ENCODE measurements around the gene CADM2.
"Not testable (repeated sequence)": the region's sequence is repeated elsewhere in the genome, so short reads cannot be mapped to it uniquely, and the experiment has no call there.

Gene CADM2

DNA sequence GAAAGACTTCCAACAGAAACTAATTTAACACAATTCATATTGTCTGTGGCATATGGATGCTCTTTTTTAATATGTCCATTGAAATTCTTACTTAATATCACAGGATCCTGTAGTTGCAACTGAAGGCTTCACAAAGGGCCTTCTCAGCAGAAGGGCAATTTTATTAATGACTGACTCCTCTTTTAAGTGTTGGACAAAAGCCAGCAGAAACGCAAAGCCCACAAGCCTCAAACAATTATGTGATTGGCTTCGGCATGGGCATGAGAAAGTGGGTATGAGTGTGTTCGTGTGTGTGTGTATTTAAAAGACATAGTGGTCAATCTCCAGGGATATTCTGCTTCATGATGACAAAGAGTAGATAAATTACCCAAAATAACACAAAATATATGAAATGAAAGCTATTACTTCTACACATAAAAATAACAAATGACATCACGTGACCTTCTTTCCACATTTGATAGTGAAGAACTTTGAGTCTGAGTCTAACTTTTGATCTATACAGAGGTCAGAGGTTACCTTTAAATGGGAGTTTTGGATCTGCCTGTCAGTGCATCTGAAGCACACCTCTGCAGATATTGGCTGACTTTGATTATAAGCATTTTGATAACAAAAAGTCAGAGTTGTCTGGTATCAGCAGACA lies 496.9 kb downstream of the CADM2 start:
- no peak for DNase-seq (ENCODE audit: low read depth in 1 of 2, low spot score in 1 of 2)

DNA sequence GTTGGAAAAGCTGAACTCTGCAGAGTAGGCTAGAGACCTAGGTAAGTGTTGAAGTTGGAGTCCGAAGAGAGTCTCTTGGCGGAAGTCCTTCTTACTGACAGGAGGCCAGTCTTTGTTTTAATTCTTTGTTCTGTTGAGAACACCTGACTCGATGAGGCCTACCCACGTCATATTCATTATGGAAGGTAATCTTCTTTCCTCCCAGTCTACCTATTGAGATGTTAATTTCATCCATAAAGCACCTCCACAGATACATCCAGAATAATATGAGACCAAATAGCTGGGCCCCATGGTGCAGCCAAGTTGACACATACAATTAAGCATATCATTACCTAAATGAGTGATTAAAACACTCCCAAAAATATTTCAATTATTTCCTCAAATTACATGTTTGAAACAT lies 515.5 kb downstream of the CADM2 start:
- DNase-seq (ENCODE audit: low read depth in 1 of 2, low spot score in 1 of 2), result no peak

DNA sequence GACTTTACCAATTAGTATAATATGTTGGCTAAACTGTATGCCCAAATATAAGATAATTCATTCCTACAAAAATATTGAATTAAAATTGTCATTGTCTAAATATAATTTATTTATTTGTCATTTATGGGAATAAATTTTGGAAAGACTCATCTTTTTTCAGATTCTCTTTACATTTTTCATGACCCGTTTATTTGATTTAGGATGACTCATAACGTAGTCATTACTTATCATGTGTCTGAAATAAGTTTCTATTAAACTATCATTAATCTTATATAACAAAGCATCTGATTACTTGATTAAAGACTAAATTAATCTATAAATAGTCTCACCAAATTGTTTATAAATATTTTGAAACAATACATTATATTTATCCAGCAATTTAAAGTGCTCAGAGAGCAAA lies 516.6 kb downstream of the CADM2 start:
- DNase-seq (ENCODE audit: low read depth in 1 of 2, low spot score in 1 of 2), result no peak

DNA sequence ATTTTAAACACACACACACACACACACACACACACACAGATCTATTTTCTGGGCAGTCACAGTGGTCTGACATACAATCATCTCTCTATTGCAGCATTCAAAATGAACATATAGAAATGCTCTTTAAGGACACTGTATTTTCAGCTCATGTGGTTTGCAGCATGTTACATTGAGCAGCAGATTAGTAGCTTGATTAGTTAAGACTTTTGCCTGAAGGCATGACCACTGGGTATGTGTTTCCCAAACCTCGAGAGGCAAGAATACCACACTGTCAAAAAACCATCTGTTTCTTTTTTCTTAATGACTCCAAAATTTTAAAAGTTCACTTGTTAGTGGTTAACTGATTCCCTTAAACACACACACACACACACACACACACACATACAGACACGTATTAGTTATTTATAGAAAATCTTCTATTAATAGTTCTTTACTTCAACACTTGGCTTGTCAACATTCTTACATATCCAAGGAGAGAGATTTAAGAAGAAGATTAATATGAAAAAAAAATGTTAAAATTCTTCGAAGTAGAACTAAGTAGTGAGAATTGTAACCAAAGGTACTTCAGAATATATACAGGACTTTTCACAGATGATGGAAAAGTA lies 518.2 kb downstream of the CADM2 start:
- no peak for DNase-seq (ENCODE audit: low read depth in 1 of 2, low spot score in 1 of 2)

DNA sequence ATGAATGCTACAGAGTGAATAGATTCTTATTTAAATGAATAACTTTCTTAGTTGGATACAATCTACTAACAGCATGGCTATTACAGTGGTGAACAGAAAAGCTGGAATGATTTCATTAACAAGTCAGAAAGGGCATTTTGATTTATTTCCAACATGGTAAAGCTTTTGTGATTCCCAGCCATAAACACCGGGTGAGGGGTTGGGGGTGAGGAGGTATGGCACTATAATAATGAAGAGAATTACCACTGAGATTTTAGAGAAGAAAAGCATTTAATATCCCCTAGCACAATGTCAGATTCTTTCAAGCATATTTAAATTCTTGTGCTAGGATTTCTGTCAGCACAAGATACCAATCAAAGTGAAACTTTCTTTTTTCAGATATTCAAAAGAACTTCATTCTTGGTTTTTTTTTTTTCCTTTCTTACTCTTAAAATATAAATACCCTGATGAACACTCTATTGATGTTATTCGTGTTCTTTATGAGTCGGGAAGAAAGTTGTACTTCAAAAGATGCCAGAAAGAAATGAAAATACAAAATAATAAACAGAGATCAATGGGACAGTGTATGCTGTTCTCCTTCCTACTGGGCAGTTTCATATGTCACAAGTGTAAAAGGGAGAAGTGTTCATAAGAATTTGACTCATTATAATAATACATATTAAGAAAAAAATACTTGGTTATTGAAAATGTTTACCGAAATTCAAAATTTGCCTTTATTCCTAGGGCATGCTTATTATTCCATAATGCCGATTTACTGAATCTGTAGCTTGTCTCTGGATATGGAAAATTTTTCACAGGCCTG lies 522.8 kb downstream of the CADM2 start:
- no peak for DNase-seq (ENCODE audit: low read depth in 1 of 2, low spot score in 1 of 2)

DNA sequence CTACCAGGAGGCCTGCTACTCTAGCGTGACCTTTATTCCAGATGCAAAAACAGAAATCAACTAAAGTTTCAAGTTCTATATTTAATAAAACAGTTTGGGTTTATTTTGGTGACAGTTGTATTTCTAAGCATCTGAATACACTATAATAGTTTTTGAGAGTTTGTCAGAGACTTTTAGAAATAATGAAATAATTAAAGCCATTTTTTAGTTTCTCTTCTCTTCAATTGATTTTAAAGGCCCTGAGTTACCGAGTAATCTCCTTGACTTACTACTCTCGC lies 523.4 kb downstream of the CADM2 start:
- no peak for DNase-seq (ENCODE audit: low read depth in 1 of 2, low spot score in 1 of 2)

DNA sequence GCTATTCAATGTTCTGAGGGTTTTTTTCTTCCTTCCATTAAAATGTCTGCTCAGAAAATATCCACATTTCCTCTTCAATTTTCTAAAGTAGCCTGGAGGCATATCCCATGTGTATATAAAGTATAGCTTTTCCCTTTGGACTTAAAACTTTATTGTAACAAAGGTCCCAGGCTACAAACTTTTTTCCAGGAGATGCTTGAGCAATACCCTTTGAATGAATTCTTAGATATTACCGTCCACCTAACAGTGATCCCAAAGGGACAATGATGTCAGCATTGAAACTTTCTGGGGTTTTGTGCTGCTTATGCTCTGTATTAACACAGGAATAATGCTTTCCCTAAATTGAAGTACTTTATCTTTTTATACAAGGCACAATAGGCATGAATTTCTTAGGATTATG lies 525.2 kb downstream of the CADM2 start:
- no peak for DNase-seq (ENCODE audit: low read depth in 1 of 2, low spot score in 1 of 2)

DNA sequence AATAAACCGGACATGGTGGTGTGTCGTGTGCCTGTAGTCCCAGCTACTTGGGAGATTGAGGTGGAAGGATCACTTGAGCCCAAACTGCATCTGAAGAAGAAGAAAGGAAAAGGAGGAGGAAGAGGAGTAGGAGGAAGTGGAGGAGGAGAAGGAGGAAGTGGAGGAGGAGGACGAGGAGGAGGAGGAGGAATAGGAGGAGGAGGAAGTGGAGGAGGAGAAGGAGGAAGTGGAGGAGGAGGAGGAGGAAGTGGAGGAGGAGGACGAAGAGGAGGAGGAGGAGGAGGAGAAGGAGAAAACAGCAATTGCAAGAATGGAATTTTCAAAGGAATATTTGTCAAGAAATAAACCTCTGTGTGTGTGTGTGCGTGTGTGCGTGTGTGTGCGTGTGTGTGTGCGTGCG lies 528.6 kb downstream of the CADM2 start:
- no peak for DNase-seq (ENCODE audit: low read depth in 1 of 2, low spot score in 1 of 2)

DNA sequence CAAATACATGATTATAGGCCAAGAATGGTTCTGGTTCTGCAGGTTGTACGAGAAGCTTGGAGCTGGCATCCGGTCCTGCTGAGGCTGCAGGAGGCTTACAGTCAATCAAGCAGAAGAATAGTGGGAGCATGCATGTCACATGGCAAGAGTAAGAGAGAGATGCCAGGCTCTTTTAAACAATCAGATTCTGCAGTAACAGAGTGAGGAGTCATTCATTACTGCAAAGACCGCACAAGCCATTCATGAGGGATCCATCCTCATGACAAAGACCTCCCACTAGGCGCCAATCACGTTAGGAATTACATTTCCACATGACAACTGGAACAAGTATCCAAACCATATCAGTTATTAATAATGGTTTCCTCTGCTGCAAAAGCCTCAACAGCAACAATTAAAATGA lies 536.8 kb downstream of the CADM2 start:
- no peak for DNase-seq (ENCODE audit: low read depth in 1 of 2, low spot score in 1 of 2)

DNA sequence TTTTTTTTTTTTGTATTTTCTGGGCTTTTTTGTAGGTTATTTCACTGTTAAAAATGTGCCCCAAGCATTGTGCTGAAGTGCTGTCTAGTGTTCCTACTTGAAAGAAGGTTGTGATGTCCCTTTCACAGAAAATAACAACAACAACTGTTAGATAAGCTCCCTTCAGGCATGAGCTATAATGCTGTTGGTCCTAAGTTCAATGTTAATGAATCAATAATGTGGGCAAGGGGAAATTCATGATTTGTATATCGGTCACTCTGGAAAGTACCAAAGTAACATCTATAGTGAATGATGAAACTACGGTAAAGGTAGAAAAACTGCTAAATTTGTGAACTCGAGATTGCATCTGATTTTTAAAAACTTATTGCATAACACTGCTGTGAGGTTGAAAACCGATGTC lies 539.4 kb downstream of the CADM2 start:
- no peak for DNase-seq (ENCODE audit: low read depth in 1 of 2, low spot score in 1 of 2)

DNA sequence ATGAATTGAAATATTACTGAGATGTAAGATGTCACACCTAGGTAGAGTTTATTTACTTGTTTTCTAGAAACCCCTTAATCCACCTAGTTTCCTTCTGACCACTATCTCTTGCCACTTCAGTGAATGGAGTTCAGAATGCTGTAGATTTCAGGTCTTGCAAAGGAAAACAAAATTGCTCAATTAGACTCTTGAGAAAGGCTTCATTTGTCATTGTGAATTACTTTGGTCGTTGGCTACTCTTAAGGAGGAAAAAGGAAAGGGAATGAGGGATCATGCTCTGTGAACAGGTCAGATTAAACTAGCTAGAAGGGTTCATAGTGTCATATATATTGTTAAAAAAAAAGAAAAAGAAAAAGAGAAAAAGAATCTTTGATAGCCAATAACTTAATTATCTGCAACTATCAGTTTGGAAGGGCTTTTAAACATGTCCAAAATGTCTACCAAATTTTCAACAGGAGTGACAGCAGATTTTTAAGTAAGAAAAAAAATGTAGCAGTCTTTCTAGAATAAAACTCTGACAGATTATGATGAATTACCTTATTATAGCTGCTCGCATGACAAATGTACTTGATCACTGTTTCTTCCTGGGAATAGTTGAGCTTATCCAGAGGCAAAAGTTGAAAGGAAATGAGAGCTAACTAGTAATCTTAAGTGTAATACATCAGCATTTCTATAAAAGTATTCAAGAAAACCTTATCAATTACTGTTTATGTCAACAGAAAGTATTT lies 543.5 kb downstream of the CADM2 start:
- DNase-seq (ENCODE audit: low read depth in 1 of 2, low spot score in 1 of 2), result no peak

DNA sequence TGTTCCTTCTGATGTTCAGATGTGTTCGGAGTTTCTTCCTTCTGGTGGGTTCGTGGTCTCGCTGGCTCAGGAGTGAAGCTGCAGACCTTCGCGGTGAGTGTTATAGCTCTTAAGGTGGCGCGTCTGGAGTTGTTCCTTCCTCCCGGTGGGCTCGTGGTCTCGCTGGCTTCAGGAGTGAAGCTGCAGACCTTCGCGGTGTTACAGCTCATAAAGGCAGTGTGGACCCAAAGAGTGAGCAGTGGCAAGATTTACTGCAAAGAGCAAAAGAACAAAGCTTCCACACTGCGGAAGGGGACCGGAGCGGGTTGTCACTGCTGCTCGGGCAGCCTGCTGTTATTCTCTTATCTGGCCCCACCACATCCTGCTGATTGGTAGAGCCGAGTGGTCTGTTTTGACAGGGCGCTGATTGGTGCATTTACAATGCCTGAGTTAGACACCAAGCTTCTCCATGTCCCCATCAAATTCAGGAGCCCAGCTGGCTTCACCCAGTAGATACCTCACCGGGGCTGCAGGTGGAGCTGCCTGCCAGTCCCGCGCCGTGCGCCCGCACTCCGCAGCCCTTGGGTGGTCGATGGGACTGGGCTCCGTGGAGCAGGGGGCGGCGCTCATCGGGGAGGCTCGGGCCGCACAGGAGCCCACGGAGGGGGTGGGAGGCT lies 545.5 kb downstream of the CADM2 start:
- DNase-seq (ENCODE audit: low read depth in 1 of 2, low spot score in 1 of 2), result not testable (repeated sequence)

DNA sequence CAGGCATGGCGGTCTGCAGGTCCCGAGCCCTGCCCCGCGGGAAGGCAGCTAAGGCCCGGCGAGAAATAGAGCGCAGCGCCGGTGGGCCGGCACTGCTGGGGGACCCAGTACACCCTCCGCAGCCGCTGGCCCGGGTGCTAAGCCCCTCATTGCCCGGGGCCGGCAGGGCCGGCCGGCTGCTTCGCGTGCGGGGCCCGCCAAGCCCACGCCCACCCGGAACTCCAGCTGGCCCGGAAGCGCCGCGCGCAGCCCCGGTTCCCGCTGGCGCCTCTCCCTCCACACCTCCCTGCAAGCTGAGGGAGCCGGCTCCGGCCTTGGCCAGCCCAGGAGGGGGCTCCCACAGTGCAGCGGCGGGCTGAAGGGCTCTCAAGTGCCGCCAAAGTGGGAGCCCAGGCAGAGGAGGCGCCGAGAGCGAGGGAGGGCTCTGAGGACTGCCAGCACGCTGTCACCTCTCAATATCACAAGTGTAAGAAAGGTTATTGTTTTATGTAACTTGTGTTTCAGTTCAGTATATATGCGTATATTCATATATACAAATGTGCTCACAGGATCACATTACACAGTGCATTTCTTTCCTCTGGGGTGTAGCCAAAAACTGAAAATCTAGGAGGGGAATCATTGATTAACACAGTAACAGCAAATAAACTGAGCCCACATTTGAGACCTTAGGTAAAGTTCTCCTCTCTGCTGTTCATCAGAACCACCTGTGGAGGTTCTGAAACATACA lies 546.2 kb downstream of the CADM2 start:
- not testable (repeated sequence) for DNase-seq (ENCODE audit: low read depth in 1 of 2, low spot score in 1 of 2)

DNA sequence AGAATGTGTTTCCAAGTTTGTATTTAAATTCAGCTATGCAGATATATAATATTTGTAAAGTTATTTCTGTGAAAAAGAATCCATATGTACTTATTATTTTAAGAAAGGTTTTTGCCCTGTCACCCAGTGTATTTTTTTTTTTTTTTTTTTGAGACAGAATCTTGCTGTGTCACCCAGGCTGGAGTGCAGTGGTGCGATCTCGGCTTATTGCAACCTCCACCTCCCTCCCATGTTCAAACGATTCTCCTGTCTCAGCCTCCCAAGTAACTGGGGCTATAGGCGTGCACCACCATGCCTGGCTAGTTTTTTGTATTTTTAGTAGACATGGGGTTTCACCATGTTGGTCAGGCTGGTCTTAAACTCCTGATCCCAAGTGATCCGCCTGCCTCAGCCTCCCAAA lies 548.3 kb downstream of the CADM2 start:
- DNase-seq (ENCODE audit: low read depth in 1 of 2, low spot score in 1 of 2), result not testable (repeated sequence)

DNA sequence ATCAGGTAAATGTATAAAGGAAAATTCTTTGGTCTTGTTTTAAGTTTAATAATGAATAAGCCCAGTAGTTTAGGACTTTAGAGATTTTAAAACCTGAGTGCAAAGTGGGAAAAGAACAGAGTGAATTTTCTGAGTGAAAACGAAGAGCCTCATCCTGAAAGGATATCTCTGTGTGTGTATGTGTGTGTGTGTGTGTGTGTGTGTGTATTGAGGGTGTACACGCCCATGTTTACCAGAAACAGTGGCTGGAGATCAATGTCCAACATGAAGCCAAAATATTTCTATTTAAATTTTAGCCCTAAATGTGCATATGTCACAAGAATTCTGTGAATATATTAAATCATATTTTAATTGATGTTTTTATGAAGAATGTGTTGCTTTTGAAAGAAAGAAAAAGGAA lies 549.9 kb downstream of the CADM2 start:
- no peak for DNase-seq (ENCODE audit: low read depth in 1 of 2, low spot score in 1 of 2)

DNA sequence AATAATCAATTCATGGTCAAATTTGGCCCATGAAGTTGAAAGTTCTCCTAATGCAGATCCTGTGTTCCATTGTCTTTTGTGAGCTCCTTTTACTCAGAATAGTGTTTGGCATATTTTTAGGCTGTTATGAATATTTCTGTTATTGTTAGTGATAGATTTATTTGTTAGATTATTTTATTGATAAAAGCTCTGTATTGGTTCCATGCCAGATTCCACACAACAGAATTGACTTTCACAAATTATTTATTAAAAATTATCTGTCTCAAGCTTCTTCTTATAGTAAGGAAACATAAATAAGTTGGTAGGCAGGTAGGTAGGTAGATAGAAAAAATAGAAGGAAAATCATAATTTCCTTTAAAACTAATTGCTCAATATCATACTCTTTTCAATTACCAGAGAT lies 557.4 kb downstream of the CADM2 start:
- DNase-seq (ENCODE audit: low read depth in 1 of 2, low spot score in 1 of 2), result no peak

DNA sequence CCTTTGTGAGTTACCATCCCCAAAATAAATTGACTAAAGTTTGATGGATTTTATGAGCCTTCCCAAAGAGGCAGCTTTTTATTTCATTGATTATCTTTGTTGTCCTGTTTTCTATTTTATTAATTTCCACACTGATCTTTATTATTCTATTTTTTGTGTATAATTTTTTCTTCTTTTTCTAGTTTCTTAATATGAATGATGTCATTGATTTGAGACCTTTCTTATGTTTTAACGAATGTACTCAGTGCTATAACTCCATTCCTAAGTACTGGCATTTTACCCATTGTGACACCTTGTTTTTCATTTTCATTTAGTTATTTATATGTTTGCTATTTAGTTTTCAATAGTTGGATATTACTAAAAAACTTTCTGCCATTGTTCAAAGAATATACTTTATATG lies 565.3 kb downstream of the CADM2 start:
- DNase-seq (ENCODE audit: low read depth in 1 of 2, low spot score in 1 of 2), result no peak

DNA sequence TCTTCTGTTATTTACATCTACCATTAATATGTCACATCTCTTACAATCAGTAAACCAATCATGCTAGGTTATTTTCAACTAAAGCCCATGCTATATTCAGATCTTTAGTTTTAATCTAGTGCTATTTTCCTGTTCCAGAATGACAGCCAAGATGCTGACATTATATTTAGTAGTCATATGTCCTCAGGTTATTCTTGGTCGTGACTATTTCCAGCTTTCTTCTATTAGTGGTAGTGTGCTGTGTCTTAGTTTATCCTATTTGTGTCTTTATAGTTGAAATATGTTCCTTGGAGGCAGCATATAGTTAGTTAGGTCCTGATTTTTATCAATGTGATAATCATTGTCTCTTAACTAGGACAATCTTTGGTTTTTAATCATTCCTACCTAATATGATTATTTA lies 566.5 kb downstream of the CADM2 start:
- DNase-seq (ENCODE audit: low read depth in 1 of 2, low spot score in 1 of 2), result no peak

DNA sequence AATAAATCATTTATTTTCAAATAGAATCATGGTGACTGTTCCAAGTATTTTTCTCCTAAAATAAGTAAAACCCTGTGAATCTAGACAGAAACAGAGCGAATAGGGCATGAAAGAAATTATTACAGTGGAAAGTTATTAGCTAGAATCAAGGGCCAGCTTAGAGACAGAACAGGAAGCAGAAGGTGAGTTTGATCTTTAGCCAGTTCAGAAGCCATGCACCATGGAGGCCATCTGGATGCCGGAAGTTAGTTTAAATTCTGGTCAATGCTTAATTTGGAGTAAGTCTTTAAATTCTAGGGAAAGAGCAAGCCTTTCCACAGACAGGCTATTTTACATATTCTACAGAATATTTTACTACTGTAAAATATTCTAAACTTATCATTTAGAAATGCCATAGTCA lies 574.8 kb downstream of the CADM2 start:
- DNase-seq (ENCODE audit: low read depth in 1 of 2, low spot score in 1 of 2), result no peak

DNA sequence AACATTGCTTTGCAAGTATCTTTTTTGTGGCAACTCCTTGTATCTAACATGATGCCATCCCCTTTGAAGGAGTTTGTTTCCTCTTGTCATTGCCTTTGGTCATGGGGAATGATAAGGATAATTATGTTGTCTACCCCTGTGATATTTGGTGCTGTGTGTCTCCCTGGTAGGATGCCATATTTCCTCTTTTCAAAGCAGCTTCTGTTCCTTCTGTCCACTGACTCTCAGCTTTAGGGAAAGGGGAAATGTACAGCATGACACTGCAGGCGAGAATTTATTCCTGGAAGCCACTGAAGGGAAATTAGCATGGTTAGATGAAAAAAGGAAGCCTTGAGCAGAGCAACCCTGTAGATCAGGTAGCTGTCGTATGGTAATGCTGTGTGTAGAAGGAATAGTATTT lies 576.7 kb downstream of the CADM2 start:
- no peak for DNase-seq (ENCODE audit: low read depth in 1 of 2, low spot score in 1 of 2)

DNA sequence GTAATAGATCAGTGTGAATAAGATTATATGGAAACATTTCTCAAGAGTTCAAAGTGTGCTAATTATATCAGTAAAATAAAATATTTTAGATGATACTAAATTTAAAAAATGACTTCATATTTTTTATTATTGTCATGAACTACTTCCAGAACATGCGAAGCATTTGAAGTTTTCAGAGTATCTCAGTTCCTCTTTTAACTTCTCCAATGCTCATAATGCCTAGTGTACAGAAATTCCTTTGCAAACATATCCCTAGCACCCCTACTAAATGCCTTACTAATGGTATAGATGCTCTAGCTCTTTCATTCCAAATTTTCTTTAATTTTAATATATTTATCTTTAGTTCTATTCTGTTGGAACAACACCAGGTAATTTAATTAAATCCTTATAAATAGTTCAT lies 580.4 kb downstream of the CADM2 start:
- DNase-seq (ENCODE audit: low read depth in 1 of 2, low spot score in 1 of 2), result no peak

All from activated CD4-positive, alpha-beta T cell treated with anti-CD3 and anti-CD28 coated beads, Interleukin-2, amount 50 U/mL, for 24 hours (primary cell).